Left ventricle myocardium inferior (tissue), 1 donor: Measurements from ENCODE around the gene EPC2. TPM values are rescaled to one million over a fixed set of nuclear protein-coding genes. Genes with fewer than 3 reads are reported as not detected.

Experiments used
- DNase-seq: peaks from one replicate; pipeline ENCODE4 v3.0.0-alpha.2; 2020
- H3K27ac ChIP-seq: fragments of 200-600 bp; replicated peaks from 2 replicates; pipeline ENCODE4 v1.8.0; 2021
- H3K27me3 ChIP-seq: fragments of 200-600 bp; 2 replicates; pipeline ENCODE4 v1.8.0; 2021; ENCODE audit warnings: low read depth
- H3K36me3 ChIP-seq: fragments of 200-600 bp; 2 replicates; pipeline ENCODE4 v1.8.0; 2021
- H3K4me1 ChIP-seq: fragments of 200-600 bp; 2 replicates; pipeline ENCODE4 v1.8.0; 2021
- H3K4me3 ChIP-seq: fragments of 200-600 bp; 2 replicates; pipeline ENCODE4 v1.8.0; 2021; ENCODE audit warnings: mild to moderate bottlenecking, moderate library complexity
- H3K9me3 ChIP-seq: fragments of 200-600 bp; replicated peaks from 2 replicates; pipeline ENCODE4 v1.8.0; 2021
- CTCF ChIP-seq: fragments of 200-600 bp; IDR thresholded peaks from 2 replicates; pipeline ENCODE4 v1.8.0; 2021; ENCODE audit warnings: antibody characterized with exemption, mild to moderate bottlenecking, borderline replicate concordance
- intact Hi-C: fragments of 100-400 bp; cut with micrococcal nuclease; formaldehyde crosslinking; loops from one replicate; pipeline ENCODE4 v1.11.0; 2022
- total RNA-seq: library from RNA; stranded (reverse); fragmentation: NEBNext Ultra II Directional; extraction: Animal tissue kit (Norgen Biotek cat#: 25700); gene quantifications from one replicate; pipeline ENCODE4 v1.2.1, GENCODE V29; 2021
- donor health status: DM: no; HTN: yes; CAD: no; lungs with severe emphysema.

The EPC2 gene
- total RNA-seq, 1 donor from 2014 or later = 22.0 TPM

- no peaks in the 10 kb centered on the region for H3K27me3 ChIP-seq
- no peaks in the 10 kb centered on the region for H3K9me3 ChIP-seq
- DNase-seq = no peak
- H3K27ac ChIP-seq = no peak overlapping the region
- no peak overlapping the region for H3K4me3 ChIP-seq
- no peaks in the 10 kb centered on the region for H3K36me3 ChIP-seq
- TF ChIP-seq CTCF = no peak
- intact Hi-C loops = no loop called here
- H3K4me1 ChIP-seq = peaks cover 93% of the 10 kb centered on the region
Observed at GRCh38 chr2:148651972-148652371, 7.4 kb downstream of the EPC2 start.

GRCh38 chr2:148653437-148653836, 8.9 kb downstream of the EPC2 start:
- DNase-seq = no peak
- H3K36me3 ChIP-seq = no peaks in the 10 kb centered on the region
- TF ChIP-seq CTCF = no peak
- H3K27me3 ChIP-seq = no peaks in the 10 kb centered on the region
- intact Hi-C loops = no loop called here
- peaks cover 95% of the 10 kb centered on the region for H3K4me1 ChIP-seq
- no peak overlapping the region for H3K4me3 ChIP-seq
- H3K27ac ChIP-seq = no peak overlapping the region
- no peaks in the 10 kb centered on the region for H3K9me3 ChIP-seq

GRCh38 chr2:148654435-148654834, 9.9 kb downstream of the EPC2 start:
- Histone ChIP-seq H3K27me3 (no peaks in the 10 kb centered on the region), H3K4me1 (peaks cover 97% of the 10 kb centered on the region), H3K9me3 (no peaks in the 10 kb centered on the region), H3K27ac (no peak overlapping the region), H3K36me3 (no peaks in the 10 kb centered on the region), H3K4me3 (no peak overlapping the region)
- intact Hi-C loops = no loop called here
- no peak for TF ChIP-seq CTCF
- DNase-seq = no peak

GRCh38 chr2:148656516-148656915, 12.0 kb downstream of the EPC2 start:
- H3K9me3 ChIP-seq = no peaks in the 10 kb centered on the region
- H3K4me3 ChIP-seq = no peak overlapping the region
- TF ChIP-seq CTCF = no peak
- H3K27me3 ChIP-seq = no peaks in the 10 kb centered on the region
- H3K27ac ChIP-seq = no peak overlapping the region
- H3K4me1 ChIP-seq = peaks cover 97% of the 10 kb centered on the region
- intact Hi-C loops = no loop called here
- no peaks in the 10 kb centered on the region for H3K36me3 ChIP-seq
- no peak for DNase-seq

GRCh38 chr2:148658807-148659722, 14.5 kb downstream of the EPC2 start:
- H3K27ac ChIP-seq = no peak overlapping the region
- no peaks in the 10 kb centered on the region for H3K36me3 ChIP-seq
- intact Hi-C loops = no loop called here
- no peak overlapping the region for H3K4me3 ChIP-seq
- peaks cover 76% of the 10 kb centered on the region for H3K4me1 ChIP-seq
- no peak for TF ChIP-seq CTCF
- H3K9me3 ChIP-seq = no peaks in the 10 kb centered on the region
- H3K27me3 ChIP-seq = no peaks in the 10 kb centered on the region
- DNase-seq = no peak
